Activated T-helper 1 cell treated with anti-CD3 and anti-CD28 coated beads, Interleukin-12 subunit alpha, Interleukin-12 subunit beta, Interleukin-2, Interleukin-4 antibody, amounts not matched to agents 30 ng/mL and 10 ng/mL and 1 ng/mL, durations not matched to agents 14 hours and 24 hours and 36 hours (primary cell): ENCODE results near the gene HK1. TPM values are rescaled to one million over a fixed set of nuclear protein-coding genes. Genes with fewer than 3 reads are reported as not detected.
"Not testable (repeated sequence)": the region's sequence is repeated elsewhere in the genome, so short reads cannot be mapped to it uniquely, and the experiment has no call there.

Source experiments
- DNase-seq: peaks from one replicate; pipeline ENCODE4 v3.0.0; 2021; ENCODE audit warnings: low spot score
- H3K27ac Mint-ChIP-seq: one replicate; pipeline ENCODE4 v1.8.0; 2021; ENCODE audit warnings: mild to moderate bottlenecking, mixed read lengths
- H3K27me3 Mint-ChIP-seq: one replicate; pipeline ENCODE4 v1.8.0; 2022; ENCODE audit warnings: mild to moderate bottlenecking, moderate library complexity, mixed read lengths; ENCODE audit not compliant: insufficient read depth
- H3K36me3 Mint-ChIP-seq: one replicate; pipeline ENCODE4 v1.8.0; 2021; ENCODE audit warnings: low read depth, mixed read lengths
- H3K4me1 Mint-ChIP-seq: one replicate; pipeline ENCODE4 v1.8.0; 2021; ENCODE audit warnings: low read depth, mixed read lengths
- H3K4me3 Mint-ChIP-seq: one replicate; pipeline ENCODE4 v1.8.0; 2021; ENCODE audit warnings: mild to moderate bottlenecking, moderate library complexity, mixed read lengths
- H3K9me3 Mint-ChIP-seq: one replicate; pipeline ENCODE4 v1.8.0; 2021; ENCODE audit warnings: mixed read lengths
- intact Hi-C: fragments of 100-400 bp; cut with micrococcal nuclease; formaldehyde crosslinking; loops from one replicate; pipeline ENCODE4 v1.15.1; 2024
- total RNA-seq: library from RNA; stranded (reverse); gene quantifications from 2 replicates; pipeline ENCODE4 v1.2.3, GENCODE V29; 2022

Gene HK1
- total RNA-seq, 1 donor from 2014 or later = 161 TPM

- Mint-ChIP-seq H3K9me3 (no peaks in the 10 kb centered on the region), H3K27ac (no peak overlapping the region), H3K27me3 (no peaks in the 10 kb centered on the region), H3K4me3 (no peak overlapping the region), H3K4me1 (peaks cover 51% of the 10 kb centered on the region), H3K36me3 (peaks cover 22% of the 10 kb centered on the region)
- intact Hi-C loops = loop anchor here (2.0 kb wide), 1 partner anchor 16 kb away; no protein-coding TSS in a partner anchor
- no peak for DNase-seq
Observed at GRCh38 chr10:69326692-69327091, 48.4 kb downstream of the HK1 start.

DNA sequence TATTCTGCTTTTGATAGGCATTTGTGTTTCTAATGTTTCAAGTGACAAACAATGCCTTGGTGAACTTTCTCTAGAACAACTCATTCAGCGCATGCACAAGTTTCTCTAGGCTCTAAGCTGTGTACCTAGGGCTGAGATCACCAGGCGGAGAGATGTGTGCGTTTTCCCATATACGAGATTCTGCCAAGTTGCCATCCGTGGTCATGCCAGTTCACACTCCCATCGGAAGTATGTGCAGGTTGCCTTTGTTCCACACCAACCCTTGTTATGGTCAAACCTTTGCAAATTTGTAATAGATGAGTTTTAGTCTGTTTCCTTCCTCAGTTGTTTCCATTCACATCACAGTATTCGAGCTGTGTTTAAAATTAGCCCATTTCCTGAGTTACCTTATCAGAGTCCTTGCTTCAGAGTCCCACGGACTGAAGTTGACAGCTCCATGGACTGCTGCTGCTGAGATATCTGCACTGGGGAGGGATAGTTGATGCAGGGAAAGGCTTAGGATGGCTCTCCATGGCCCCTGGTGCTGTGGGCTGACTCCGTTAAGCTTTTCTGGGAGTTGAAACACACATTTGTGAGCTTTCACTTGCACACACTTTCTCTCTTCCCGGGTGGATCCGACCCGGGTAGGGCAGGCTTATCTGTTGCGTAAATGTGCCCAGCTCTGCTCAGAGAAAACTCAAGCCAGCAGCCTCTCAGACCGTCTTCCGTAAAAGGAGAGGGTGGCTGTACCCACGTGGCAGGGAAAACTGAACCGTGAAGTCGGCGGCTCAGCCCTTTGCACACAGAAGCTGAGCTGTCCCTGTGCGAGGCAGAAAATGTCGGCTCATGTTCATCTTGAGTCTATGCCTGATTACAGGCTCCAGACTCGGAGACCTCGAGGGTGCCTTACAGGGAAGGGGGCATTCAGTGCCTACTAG is 49.4 kb downstream of the HK1 start:
- peak overlapping the region; percentile 69 for H3K27ac Mint-ChIP-seq
- no peak for DNase-seq
- H3K4me3 Mint-ChIP-seq = peak overlapping the region; percentile 74
- peaks cover 16% of the 10 kb centered on the region for H3K36me3 Mint-ChIP-seq
- peaks cover 48% of the 10 kb centered on the region for H3K4me1 Mint-ChIP-seq
- intact Hi-C loops = loop anchor here (1.0 to 2.0 kb wide), 2 partner anchors 8 to 15 kb away; no protein-coding TSS in a partner anchor
- no peaks in the 10 kb centered on the region for H3K27me3 Mint-ChIP-seq
- no peaks in the 10 kb centered on the region for H3K9me3 Mint-ChIP-seq

DNA sequence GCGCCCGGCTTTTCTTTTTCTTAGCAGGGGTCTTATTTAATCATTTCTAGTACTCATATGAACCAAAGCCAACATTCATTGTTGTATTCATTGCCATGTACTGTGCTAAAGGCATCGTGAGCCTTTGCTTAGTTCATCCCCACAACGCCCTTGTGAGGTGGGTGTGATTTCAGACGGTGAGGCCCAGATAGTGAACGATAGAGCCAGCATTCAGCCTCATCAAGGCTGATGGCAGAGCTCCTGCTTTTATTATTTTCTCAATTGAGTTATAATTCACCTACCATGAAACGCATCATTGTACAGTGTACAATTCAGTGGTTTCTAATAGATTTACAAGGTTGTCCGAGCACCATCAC is 50.1 kb downstream of the HK1 start:
- H3K9me3 Mint-ChIP-seq = no peaks in the 10 kb centered on the region
- DNase-seq = no peak
- peaks cover 15% of the 10 kb centered on the region for H3K36me3 Mint-ChIP-seq
- H3K4me1 Mint-ChIP-seq = peaks cover 51% of the 10 kb centered on the region
- intact Hi-C loops = loop anchor here (1.0 kb wide), 1 partner anchor 9 kb away; no protein-coding TSS in a partner anchor
- peak overlapping the region; percentile 69 for H3K27ac Mint-ChIP-seq
- peak overlapping the region; percentile 74 for H3K4me3 Mint-ChIP-seq
- H3K27me3 Mint-ChIP-seq = no peaks in the 10 kb centered on the region

DNA sequence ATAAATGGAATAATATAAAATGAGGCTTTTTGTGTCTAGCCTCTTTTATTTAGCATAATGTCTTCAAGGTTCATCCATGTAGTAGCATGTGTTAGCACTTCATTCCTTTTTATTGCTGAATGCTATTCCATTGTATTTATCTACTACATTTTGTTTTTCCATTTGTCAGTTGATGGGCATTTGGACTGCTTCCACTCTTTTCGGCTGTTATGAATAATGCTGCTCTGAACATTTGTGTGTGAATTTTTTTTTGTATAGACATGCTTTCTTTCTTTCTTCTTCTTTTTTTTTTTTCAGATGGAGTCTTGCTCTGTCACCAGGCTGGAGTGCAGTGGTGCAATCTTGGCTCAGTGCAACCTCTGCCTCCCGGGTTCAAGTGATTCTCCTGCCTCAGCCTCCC is 50.6 kb downstream of the HK1 start:
- peak overlapping the region; percentile 33 for H3K4me3 Mint-ChIP-seq
- not testable (repeated sequence) for H3K9me3 Mint-ChIP-seq
- H3K4me1 Mint-ChIP-seq = peaks cover 51% of the 10 kb centered on the region

GRCh38 chr10:69329721-69330178 is 51.5 kb downstream of the HK1 start:
- H3K9me3 Mint-ChIP-seq = no peaks in the 10 kb centered on the region
- H3K36me3 Mint-ChIP-seq = peaks cover 13% of the 10 kb centered on the region
- no peak overlapping the region for H3K4me3 Mint-ChIP-seq
- no peaks in the 10 kb centered on the region for H3K27me3 Mint-ChIP-seq
- no peak for DNase-seq
- H3K27ac Mint-ChIP-seq = peak overlapping the region; percentile 44
- H3K4me1 Mint-ChIP-seq = peaks cover 58% of the 10 kb centered on the region
- intact Hi-C loops = no loop called here

More for the DNA sequence above, 50.6 kb downstream of the HK1 start:
- not testable (repeated sequence) for H3K27ac Mint-ChIP-seq, H3K27me3 Mint-ChIP-seq, DNase-seq
- intact Hi-C loops = loop anchor here (1.0 kb wide), 1 partner anchor 10 kb away; no protein-coding TSS in a partner anchor
- H3K36me3 Mint-ChIP-seq = peaks cover 15% of the 10 kb centered on the region

GRCh38 chr10:69331161-69331560 is 52.9 kb downstream of the HK1 start:
- no peak overlapping the region for H3K4me3 Mint-ChIP-seq
- H3K9me3 Mint-ChIP-seq = no peaks in the 10 kb centered on the region
- no peaks in the 10 kb centered on the region for H3K27me3 Mint-ChIP-seq
- H3K27ac Mint-ChIP-seq = no peak overlapping the region
- intact Hi-C loops = no loop called here
- H3K36me3 Mint-ChIP-seq = peaks cover 15% of the 10 kb centered on the region
- peaks cover 68% of the 10 kb centered on the region for H3K4me1 Mint-ChIP-seq
- no peak for DNase-seq

GRCh38 chr10:69332278-69333010 is 54.1 kb downstream of the HK1 start:
- H3K27me3 Mint-ChIP-seq = no peaks in the 10 kb centered on the region
- intact Hi-C loops = no loop called here
- no peak overlapping the region for H3K27ac Mint-ChIP-seq
- H3K36me3 Mint-ChIP-seq = peaks cover 14% of the 10 kb centered on the region
- no peak for DNase-seq
- H3K4me3 Mint-ChIP-seq = no peak overlapping the region
- no peaks in the 10 kb centered on the region for H3K9me3 Mint-ChIP-seq
- H3K4me1 Mint-ChIP-seq = peaks cover 61% of the 10 kb centered on the region

DNA sequence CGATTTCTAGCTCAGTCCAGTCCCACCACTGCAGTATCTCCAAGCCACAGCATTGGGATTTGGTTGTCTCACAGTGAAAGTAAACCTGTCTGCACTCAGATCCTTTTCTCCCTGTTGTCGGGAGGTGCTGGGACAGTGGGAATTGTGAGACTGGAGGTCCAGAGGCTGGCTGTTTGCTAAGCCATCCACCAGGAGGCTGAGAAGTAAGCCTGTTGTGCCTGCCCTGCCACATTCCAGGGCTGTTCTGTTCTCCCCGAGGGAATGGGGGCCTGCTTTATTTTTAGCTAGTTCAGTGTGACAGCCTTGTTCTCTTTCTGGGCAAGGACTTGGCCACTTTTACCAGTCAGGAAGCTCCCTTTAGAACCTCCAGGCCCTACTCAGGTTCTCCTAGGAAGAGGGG is 54.9 kb downstream of the HK1 start:
- no peak for DNase-seq
- no peak overlapping the region for H3K4me3 Mint-ChIP-seq
- H3K36me3 Mint-ChIP-seq = peaks cover 13% of the 10 kb centered on the region
- H3K27me3 Mint-ChIP-seq = no peaks in the 10 kb centered on the region
- intact Hi-C loops = no loop called here
- H3K27ac Mint-ChIP-seq = no peak overlapping the region
- H3K4me1 Mint-ChIP-seq = peaks cover 59% of the 10 kb centered on the region
- H3K9me3 Mint-ChIP-seq = no peaks in the 10 kb centered on the region

DNA sequence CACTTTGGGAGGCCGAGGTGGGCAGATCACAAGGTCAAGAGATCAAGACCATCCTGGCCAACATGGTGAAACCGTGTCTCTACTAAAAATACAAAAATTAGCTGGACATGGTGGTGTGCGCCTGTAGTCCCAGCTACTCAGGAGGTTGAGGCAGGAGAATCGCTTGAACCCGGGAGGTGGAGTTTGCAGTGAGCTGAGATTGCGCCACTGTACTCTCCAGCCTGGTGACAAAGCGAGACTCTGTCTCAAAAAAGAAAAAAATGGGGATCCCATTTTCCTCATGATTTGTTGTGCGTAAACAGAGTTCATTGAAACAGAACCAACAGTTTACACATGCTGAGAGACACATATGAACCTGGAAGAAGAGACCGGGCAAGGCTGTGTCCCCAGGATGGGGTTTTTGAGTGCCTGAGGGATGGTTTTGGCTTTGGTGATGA is 55.6 kb downstream of the HK1 start:
- Mint-ChIP-seq H3K36me3 (peaks cover 11% of the 10 kb centered on the region), H3K4me1 (peaks cover 58% of the 10 kb centered on the region), H3K4me3 (peak overlapping the region; percentile 43)
- H3K27me3 Mint-ChIP-seq, intact Hi-C loops, H3K27ac Mint-ChIP-seq, DNase-seq, H3K9me3 Mint-ChIP-seq: not testable (repeated sequence)

DNA sequence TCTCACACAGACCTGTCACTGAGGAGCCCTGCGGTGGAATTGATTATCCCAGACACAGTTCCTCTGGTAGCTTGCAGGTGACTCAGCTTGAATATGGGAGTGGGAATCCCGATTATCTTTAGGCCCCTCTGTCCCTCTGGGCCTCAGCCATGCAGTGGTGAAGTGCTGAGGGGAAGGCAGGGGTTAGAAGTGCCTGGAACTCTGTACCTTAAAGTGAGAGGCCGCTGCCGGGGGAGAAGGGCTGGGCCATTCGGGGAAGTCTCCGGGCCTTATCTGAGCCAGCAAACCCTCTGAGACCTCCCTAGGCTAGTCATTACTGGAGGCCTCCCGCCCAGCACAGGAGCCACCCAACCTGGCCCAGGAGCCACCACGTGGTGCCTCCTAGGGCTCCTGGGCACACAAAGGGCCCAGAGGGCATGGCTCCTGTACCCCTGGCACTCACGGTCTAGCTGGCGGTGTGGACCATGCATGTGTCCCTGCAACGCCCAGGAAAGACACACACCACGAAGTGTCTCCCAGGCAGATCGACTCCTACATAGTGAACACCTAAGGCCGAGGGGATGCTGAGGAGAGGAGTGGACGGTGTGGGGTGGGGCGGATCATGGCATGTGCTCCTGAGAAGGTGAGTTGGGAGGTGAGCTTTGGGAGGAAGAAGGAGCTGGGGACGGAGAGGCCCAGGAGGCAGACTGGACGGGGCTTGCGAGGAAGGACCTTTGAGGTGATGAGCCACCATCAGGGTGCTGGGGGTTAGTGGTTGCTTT is 56.2 kb downstream of the HK1 start:
- Mint-ChIP-seq H3K4me1 (peaks cover 57% of the 10 kb centered on the region), H3K4me3 (peak overlapping the region; percentile 43), H3K36me3 (peaks cover 9% of the 10 kb centered on the region), H3K9me3 (no peaks in the 10 kb centered on the region), H3K27me3 (no peaks in the 10 kb centered on the region), H3K27ac (peak overlapping the region; percentile 85)
- intact Hi-C loops = no loop called here
- DNase-seq = no peak

- H3K9me3 Mint-ChIP-seq = no peaks in the 10 kb centered on the region
- peak overlapping the region; percentile 85 for H3K27ac Mint-ChIP-seq
- H3K27me3 Mint-ChIP-seq = no peaks in the 10 kb centered on the region
- peaks cover 8% of the 10 kb centered on the region for H3K36me3 Mint-ChIP-seq
- intact Hi-C loops = no loop called here
- H3K4me3 Mint-ChIP-seq = peak overlapping the region; percentile 43
- no peak for DNase-seq
- peaks cover 59% of the 10 kb centered on the region for H3K4me1 Mint-ChIP-seq
Observed at GRCh38 chr10:69335063-69335587, 56.8 kb downstream of the HK1 start.

- Mint-ChIP-seq H3K9me3 (no peaks in the 10 kb centered on the region), H3K27ac (peak overlapping the region; percentile 85), H3K27me3 (no peaks in the 10 kb centered on the region), H3K36me3 (peaks cover 6% of the 10 kb centered on the region), H3K4me3 (no peak overlapping the region), H3K4me1 (peaks cover 55% of the 10 kb centered on the region)
- no peak for DNase-seq
- intact Hi-C loops = no loop called here
Observed at GRCh38 chr10:69335613-69336012, 57.3 kb downstream of the HK1 start.
